ENCODE data around the gene RAD51D.
"Not testable (repeated sequence)": the region's sequence is repeated elsewhere in the genome, so short reads cannot be mapped to it uniquely, and the experiment has no call there.

DNA sequence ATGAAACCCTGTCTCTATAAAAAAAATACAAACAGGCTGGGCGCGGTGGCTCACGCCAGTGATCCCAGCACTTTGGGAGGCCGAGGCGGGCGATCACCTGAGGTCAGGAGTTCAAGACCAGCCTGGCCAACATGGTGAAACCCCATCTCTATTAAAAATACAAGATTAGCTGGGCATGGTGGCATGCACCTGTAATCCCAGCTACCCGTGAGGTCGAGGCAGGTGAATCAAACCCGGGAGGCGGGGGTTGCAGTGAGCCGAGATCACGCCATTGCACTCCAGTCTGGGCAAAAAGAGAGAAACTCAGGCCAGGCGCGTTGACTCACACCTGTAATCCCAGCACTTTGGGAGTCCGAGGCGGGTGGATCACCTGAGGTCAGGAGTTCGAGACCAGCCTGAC lies 8.9 kb downstream of the RAD51D start:
- TF ChIP-seq, protein P1, sequence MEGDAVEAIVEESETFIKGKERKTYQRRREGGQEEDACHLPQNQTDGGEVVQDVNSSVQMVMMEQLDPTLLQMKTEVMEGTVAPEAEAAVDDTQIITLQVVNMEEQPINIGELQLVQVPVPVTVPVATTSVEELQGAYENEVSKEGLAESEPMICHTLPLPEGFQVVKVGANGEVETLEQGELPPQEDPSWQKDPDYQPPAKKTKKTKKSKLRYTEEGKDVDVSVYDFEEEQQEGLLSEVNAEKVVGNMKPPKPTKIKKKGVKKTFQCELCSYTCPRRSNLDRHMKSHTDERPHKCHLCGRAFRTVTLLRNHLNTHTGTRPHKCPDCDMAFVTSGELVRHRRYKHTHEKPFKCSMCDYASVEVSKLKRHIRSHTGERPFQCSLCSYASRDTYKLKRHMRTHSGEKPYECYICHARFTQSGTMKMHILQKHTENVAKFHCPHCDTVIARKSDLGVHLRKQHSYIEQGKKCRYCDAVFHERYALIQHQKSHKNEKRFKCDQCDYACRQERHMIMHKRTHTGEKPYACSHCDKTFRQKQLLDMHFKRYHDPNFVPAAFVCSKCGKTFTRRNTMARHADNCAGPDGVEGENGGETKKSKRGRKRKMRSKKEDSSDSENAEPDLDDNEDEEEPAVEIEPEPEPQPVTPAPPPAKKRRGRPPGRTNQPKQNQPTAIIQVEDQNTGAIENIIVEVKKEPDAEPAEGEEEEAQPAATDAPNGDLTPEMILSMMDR (IDR thresholded peaks at IDR 0.05; ENCODE audit: low read length) = not testable (repeated sequence)
- TF ChIP-seq EZH2 (optimal IDR thresholded peaks at IDR 0.05; ENCODE audit: low read depth, low read length); EZH2phosphoT487 (IDR thresholded peaks at IDR 0.05; ENCODE audit: low read length): not testable (repeated sequence)

Measured in MM.1S (cell line).